ENCODE data around the gene LYSMD3. TPM values are rescaled to one million over a fixed set of nuclear protein-coding genes. Genes with fewer than 3 reads are reported as not detected.

Gene LYSMD3
- 13.6 and 23.0 TPM in 2 replicates for total RNA-seq

DNA sequence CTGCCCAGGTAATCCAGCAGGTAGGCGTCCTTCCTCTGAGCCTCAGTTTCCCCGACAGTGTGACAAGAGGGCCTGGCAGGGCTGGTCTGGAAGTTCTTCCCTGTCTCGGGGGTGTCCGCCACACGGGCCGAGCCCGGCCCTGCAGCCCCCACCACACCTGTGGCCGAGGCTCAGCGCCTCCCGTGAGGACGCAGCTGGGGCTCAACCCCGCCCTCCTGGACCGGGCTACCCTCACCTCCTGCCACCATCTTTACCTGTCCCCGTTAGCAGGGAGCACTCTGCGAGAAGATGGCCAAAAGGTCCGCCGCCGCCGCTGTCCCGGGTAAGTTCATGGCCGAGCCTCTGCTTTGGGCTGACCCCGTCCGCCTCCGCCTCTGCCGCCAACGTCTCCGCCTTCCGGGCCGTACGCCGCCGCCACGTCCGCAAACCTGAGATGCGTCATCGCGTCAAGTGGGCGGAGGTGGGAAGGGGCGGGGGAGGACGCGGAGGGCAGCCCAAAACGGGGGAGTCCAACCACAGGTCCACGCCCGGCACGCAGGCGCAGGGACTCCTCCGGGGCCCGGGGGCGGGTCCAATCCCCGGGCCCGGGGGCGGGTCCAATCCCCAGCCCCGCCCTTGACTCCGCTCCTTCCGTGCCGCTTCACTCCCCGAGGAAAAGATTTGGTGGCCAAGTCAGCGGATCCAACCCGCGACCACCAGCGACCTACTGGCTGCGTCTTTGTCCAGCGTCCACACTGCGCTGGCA lies at the start of gene LYSMD3:
TSS of gene LYSMD3 (minus strand) at position 391 of the 745 bp plus-strand sequence. CDS start 4,295 bp downstream, outside the sequence.

DNA sequence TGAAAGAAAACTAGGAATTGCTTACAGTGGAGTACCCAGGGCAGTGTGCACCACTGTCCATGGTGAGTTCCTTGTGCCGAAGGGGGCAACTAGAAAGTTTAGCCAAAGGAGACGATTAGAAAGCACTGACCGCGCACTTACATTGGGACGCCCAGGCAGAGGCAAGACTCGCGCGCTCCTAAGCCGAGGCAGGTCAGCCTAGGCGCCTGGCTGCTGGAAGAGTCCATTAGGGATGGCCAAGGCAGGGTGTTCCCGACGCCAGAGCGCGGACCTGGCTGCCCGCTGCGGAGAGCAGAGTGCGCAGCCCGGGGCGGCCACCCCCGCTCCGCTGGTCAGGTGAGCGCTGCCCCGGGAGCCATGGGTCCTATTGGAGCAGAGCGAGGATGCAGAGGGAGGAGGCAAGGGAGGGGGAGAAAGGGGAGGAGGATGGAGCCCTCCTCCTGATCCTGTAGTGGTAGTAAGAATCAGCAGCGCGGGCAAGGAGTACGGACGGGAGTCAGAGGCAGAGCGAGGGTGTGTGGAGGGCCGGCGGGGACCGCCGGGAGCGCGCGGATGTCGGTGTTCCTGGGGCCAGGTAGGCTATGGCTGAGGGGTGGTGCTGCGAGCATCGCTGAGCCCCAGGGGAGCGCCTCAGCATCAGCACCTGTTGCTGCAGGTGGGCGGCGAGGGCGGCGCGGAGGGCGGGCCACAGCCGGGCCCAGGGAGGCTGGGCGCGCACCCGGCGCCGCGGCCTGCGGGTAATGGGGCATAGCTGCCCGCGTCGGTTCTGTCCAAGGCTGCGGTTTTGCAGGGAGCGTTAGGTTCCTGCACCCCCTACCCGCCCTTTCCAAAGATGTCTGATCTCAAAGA lies 29.2 kb upstream of the LYSMD3 start, which contains the start of gene ADGRV1:
TSS of gene ADGRV1 (plus strand) at position 454 of the 849 bp plus-strand sequence. CDS start at position 553, 99 bp downstream.

GRCh38 chr5:90474235-90475107 lies 54.9 kb downstream of the LYSMD3 start, which contains the start of the genes MBLAC2 and POLR3G:
Gene MBLAC2, minus strand, starts transcription at chr5:90474771. Its CDS starts 479 bp downstream, at chr5:90474292.
Gene POLR3G, plus strand, starts transcription at chr5:90474864. Its CDS starts 10,704 bp downstream, at chr5:90485568.

Other genes starting within 250 kb of the LYSMD3 start
- 7.6 and 21.2 TPM in 2 replicates for gene CETN3, start 119.8 kb downstream of the LYSMD3 start, total RNA-seq
- gene MBLAC2, start 54.8 kb downstream of the LYSMD3 start, total RNA-seq = 4.0 and 4.2 TPM in 2 replicates
- 6.9 and 11.1 TPM in 2 replicates for gene POLR3G, start 54.7 kb downstream of the LYSMD3 start, total RNA-seq
- gene ADGRV1, start 29.2 kb upstream of the LYSMD3 start, total RNA-seq = 0.50 and 0.58 TPM in 2 replicates

Data from smooth muscle cell of trachea (primary cell).